ENCODE measurements around the gene MCAT.

GRCh38 chr22:43116932-43117331 is 26.3 kb downstream of the MCAT start:
- TF ChIP-seq EZH2 (IDR thresholded peaks at IDR 0.05; ENCODE audit: insufficient read depth, poor library complexity, severe bottlenecking), result no peak
- no peak for TF ChIP-seq EZH2phosphoT487 (IDR thresholded peaks at IDR 0.05; ENCODE audit: insufficient read depth, low read depth)
